CD4-positive, alpha-beta T cell (primary cell): Measurements from ENCODE around the gene ANKRD6. TPM values are rescaled to one million over a fixed set of nuclear protein-coding genes. Genes with fewer than 3 reads are reported as not detected.

Source experiments
- ATAC-seq: fragments of 200-7000 bp; cut with Tn5 transposase; one replicate; pipeline ENCODE4 v1.10.0; 2022; ENCODE audit warnings: mild to moderate bottlenecking; ENCODE audit not compliant: poor library complexity
- CTCF ChIA-PET: fragments of 350-600 bp; sonication (Branson Sonifier 250); formaldehyde crosslinking; loops from one replicate; lab custom pipeline; 2021; ENCODE audit warnings: antibody characterized with exemption, inconsistent platforms; lab: Charles Lee
- POLR2A ChIA-PET: fragments of 350-600 bp; sonication (Branson Sonifier 250); formaldehyde crosslinking; loops from one replicate; lab custom pipeline; 2021; ENCODE audit warnings: antibody characterized with exemption, inconsistent platforms; lab: Charles Lee
- DNase-seq, 14 experiments: peaks; one replicate each; pipeline ENCODE4 v3.0.0-alpha.2; 2013 to 2020; ENCODE audit warnings: mixed read lengths in 2 of 14
- H3K27ac ChIP-seq, 2 donors: one replicate each; pipeline versions ENCODE4 v1.5.1 to v1.7.0; 2013; ENCODE audit warnings: low read length in 2 of 2, low read depth in 1 of 2, mild to moderate bottlenecking in 1 of 2
- H3K27me3 ChIP-seq, 2 experiments: 1 replicate in 1 of 2; 2 replicates in 1 of 2; pipeline versions ENCODE4 v1.6.1 to v1.7.0; 2013; ENCODE audit warnings: low read length in 2 of 2, control low read depth in 1 of 2, mild to moderate bottlenecking in 1 of 2, moderate library complexity in 1 of 2; ENCODE audit not compliant: insufficient read depth in 2 of 2, control insufficient read depth in 1 of 2
- H3K36me3 ChIP-seq: one replicate; pipeline ENCODE4 v1.6.1; 2013; ENCODE audit warnings: low read length, control low read depth; ENCODE audit not compliant: insufficient read depth
- H3K4me1 ChIP-seq: one replicate; pipeline ENCODE4 v1.6.1; 2013; ENCODE audit warnings: low read length, control low read depth; ENCODE audit not compliant: insufficient read depth
- H3K4me3 ChIP-seq: one replicate; pipeline ENCODE4 v1.5.1; 2013; ENCODE audit warnings: mild to moderate bottlenecking, low read length, moderate library complexity
- H3K9me3 ChIP-seq, 2 experiments: 1 replicate in 1 of 2; 2 replicates in 1 of 2; pipeline versions ENCODE4 v1.6.1 to v1.7.0; 2013; ENCODE audit warnings: low read length in 2 of 2, mild to moderate bottlenecking in 2 of 2, control low read depth in 1 of 2, moderate library complexity in 1 of 2; ENCODE audit not compliant: control insufficient read depth in 1 of 2, insufficient read depth in 1 of 2
- H3K27ac Mint-ChIP-seq: one replicate; pipeline ENCODE4 v1.8.0; 2020; ENCODE audit warnings: mixed read lengths
- H3K27me3 Mint-ChIP-seq: one replicate; pipeline ENCODE4 v1.8.0; 2021; ENCODE audit warnings: mixed read lengths
- H3K36me3 Mint-ChIP-seq: one replicate; pipeline ENCODE4 v1.8.0; 2021; ENCODE audit warnings: low read depth, mixed read lengths
- H3K4me1 Mint-ChIP-seq: one replicate; pipeline ENCODE4 v1.8.0; 2021; ENCODE audit warnings: low read depth, mixed read lengths
- H3K4me3 Mint-ChIP-seq: one replicate; pipeline ENCODE4 v1.8.0; 2020; ENCODE audit warnings: mild to moderate bottlenecking, mixed read lengths
- H3K9me3 Mint-ChIP-seq: one replicate; pipeline ENCODE4 v1.8.0; 2020; ENCODE audit warnings: mixed read lengths
- intact Hi-C, 2 experiments: fragments of 100-400 bp; cut with DNase I in 1 of 2; cut with micrococcal nuclease in 1 of 2; formaldehyde crosslinking; loops; one replicate each; pipeline versions ENCODE4 v1.15.1 to v1.9.0; 2023 to 2025; cut with DNase I, micrococcal nuclease
- total RNA-seq, 174 experiments: library from RNA in 2 of 174; stranded (reverse) in 2 of 174; gene quantifications; one replicate each; pipeline ENCODE4 v1.2.3 and lab custom pipeline; 2021 to 2026
- TF ChIP-seq, protein P1 (sequence below): fragments of 200-600 bp; IDR thresholded peaks from one replicate; pipeline ENCODE4 v1.8.0; 2022; ENCODE audit warnings: antibody characterized with exemption, mild to moderate bottlenecking

ANKRD6 gene
- total RNA-seq, 2 experiments from 2014 or later, result 3.8 to 4.8 TPM

DNA sequence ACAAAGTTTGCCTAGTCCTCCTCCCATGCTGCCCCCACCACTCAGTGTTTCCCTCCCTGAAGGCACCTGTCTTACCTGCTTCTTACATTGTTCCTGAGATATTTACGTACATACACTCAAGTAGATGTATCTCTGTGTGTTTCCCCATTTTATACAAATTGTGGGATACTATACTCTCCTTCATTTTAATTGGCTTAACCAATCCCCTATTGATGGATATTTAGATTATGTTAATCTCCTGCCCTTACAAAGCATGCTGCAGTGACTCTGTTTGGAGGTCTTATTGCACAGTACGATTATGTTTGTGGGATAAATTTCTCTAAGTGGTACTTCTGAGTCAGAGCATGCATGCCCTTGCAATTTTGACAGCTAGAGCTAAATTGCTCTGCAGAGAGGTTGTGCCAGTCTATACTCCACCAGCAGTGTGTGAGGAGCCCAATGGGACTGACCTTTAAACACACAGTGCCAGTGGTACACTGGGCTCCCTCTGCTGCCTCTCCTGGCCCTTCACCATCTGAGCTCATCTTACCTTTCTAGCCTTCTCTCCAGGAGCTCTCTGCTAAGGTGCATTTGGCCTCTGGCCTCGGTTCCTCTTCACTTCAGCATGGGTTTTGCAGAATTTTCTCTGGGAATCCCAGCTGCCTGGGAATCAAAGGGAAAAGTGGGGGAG, 148.2 kb downstream of the ANKRD6 start:
- DNase-seq (no peak), ATAC-seq (no peak)
- Mint-ChIP-seq H3K4me1 (no peaks in the 10 kb centered on the region), H3K27ac (no peak overlapping the region), H3K9me3 (no peaks in the 10 kb centered on the region), H3K36me3 (no peaks in the 10 kb centered on the region), H3K4me3 (no peak overlapping the region), H3K27me3 (no peaks in the 10 kb centered on the region)
- no peak overlapping the region for H3K4me3 ChIP-seq
- H3K36me3 ChIP-seq, result no peaks in the 10 kb centered on the region
- CTCF ChIA-PET, result interaction anchor here (0.6 kb wide), 1 partner anchor 698 kb away, joined by 3 read pairs; no protein-coding TSS in a partner anchor
- H3K27ac ChIP-seq, result no peak overlapping the region
- no peaks in the 10 kb centered on the region for H3K4me1 ChIP-seq
- H3K9me3 ChIP-seq, result no peaks in the 10 kb centered on the region
- POLR2A ChIA-PET, result no interaction called here
- TF ChIP-seq, protein P1, sequence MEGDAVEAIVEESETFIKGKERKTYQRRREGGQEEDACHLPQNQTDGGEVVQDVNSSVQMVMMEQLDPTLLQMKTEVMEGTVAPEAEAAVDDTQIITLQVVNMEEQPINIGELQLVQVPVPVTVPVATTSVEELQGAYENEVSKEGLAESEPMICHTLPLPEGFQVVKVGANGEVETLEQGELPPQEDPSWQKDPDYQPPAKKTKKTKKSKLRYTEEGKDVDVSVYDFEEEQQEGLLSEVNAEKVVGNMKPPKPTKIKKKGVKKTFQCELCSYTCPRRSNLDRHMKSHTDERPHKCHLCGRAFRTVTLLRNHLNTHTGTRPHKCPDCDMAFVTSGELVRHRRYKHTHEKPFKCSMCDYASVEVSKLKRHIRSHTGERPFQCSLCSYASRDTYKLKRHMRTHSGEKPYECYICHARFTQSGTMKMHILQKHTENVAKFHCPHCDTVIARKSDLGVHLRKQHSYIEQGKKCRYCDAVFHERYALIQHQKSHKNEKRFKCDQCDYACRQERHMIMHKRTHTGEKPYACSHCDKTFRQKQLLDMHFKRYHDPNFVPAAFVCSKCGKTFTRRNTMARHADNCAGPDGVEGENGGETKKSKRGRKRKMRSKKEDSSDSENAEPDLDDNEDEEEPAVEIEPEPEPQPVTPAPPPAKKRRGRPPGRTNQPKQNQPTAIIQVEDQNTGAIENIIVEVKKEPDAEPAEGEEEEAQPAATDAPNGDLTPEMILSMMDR, result no peak
- intact Hi-C loops, result no loop called here
- no peaks in the 10 kb centered on the region for H3K27me3 ChIP-seq

DNA sequence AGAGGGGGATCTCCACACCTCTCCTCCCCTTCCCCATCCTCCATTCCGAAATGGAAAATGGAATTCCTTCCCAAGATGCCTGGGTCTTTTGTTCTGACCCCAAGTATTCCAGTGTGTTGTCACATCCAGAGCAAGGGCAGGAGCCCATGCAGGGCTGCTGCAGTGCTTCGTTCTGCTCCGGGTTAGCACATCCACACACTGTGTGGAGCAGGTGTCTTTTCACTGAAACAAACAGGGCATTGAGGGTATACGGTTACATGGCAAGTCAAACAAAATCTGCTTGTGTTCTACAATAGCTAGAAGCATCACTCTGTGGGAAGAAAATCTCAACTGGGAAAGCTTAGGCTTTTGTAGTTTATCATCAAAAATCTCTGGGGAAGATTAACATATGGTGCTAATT, 148.7 kb downstream of the ANKRD6 start:
- H3K4me1 Mint-ChIP-seq, result no peaks in the 10 kb centered on the region
- no peak overlapping the region for H3K4me3 Mint-ChIP-seq
- ChIA-PET POLR2A (no interaction called here), CTCF (interaction anchor here (0.6 kb wide), 1 partner anchor 699 kb away, joined by 3 read pairs; no protein-coding TSS in a partner anchor)
- ATAC-seq (no peak), DNase-seq (no peak)
- H3K4me3 ChIP-seq, result no peak overlapping the region
- H3K36me3 Mint-ChIP-seq, result no peaks in the 10 kb centered on the region
- H3K27ac ChIP-seq, result no peak overlapping the region
- TF ChIP-seq, protein P1, result no peak
- no peaks in the 10 kb centered on the region for H3K9me3 ChIP-seq
- H3K36me3 ChIP-seq, result no peaks in the 10 kb centered on the region
- no peaks in the 10 kb centered on the region for H3K9me3 Mint-ChIP-seq
- H3K27ac Mint-ChIP-seq, result no peak overlapping the region
- H3K27me3 ChIP-seq, result no peaks in the 10 kb centered on the region
- intact Hi-C loops, result no loop called here
- no peaks in the 10 kb centered on the region for H3K4me1 ChIP-seq
- H3K27me3 Mint-ChIP-seq, result no peaks in the 10 kb centered on the region

DNA sequence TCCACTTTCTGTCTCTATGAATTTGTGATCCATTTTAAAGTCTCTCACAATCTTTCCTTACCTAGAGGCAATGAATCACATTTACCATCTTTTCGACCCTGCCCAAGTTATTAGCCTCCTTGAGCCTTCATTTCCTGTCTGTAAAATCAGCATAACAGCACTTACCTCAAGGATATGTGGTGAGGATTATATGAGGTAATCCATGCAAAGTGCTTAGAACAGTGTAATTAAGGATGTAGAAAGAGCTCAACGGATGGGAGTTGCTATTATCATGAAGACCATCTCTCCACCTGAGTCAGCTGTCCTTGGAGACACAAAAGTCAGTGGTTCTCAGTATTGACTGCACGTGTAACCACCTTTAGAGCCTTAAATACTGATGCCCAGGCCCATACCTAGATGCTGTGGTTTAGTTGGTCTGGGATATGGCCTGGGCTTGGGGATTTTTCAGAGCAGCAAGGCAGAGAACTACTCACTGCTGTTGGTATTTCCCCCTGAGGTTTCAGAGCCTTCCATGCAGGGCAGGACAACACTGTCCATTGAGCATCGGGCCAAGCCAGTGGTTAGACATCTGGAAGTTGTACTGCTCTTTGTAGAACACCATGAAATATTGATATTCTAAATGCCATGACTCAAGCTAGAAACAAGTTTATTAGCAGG, 149.8 kb downstream of the ANKRD6 start:
- TF ChIP-seq, protein P1, result no peak
- Histone ChIP-seq H3K27me3 (no peaks in the 10 kb centered on the region), H3K36me3 (no peaks in the 10 kb centered on the region), H3K9me3 (no peaks in the 10 kb centered on the region), H3K27ac (no peak overlapping the region), H3K4me1 (no peaks in the 10 kb centered on the region), H3K4me3 (no peak overlapping the region)
- Mint-ChIP-seq H3K36me3 (no peaks in the 10 kb centered on the region), H3K4me1 (no peaks in the 10 kb centered on the region), H3K4me3 (no peak overlapping the region), H3K27ac (no peak overlapping the region), H3K9me3 (no peaks in the 10 kb centered on the region), H3K27me3 (no peaks in the 10 kb centered on the region)
- ATAC-seq (no peak), DNase-seq (no peak)
- intact Hi-C loops, result no loop called here
- ChIA-PET POLR2A (no interaction called here), CTCF (no interaction called here)
